HEK293 (cell line): ENCODE measurements around the gene RSPRY1.

Experiments used
- KLF8 ChIP-seq: fragments of 450-650 bp; formaldehyde crosslinking; IDR thresholded peaks from 2 replicates; pipeline ENCODE4 v1.5.1; 2016; ENCODE audit warnings: missing biosample characterization, missing genetic modification characterization
- ZBTB8A ChIP-seq: fragments of 450-650 bp; formaldehyde crosslinking; IDR thresholded peaks from 2 replicates; pipeline ENCODE4 v1.5.1; 2016; ENCODE audit warnings: missing biosample characterization, missing genetic modification characterization
- ZNF10 ChIP-seq: fragments of 450-650 bp; formaldehyde crosslinking; IDR thresholded peaks from 2 replicates; pipeline ENCODE4 v1.5.1; 2017; ENCODE audit warnings: missing biosample characterization, missing genetic modification characterization
- ZNF121 ChIP-seq: fragments of 450-650 bp; formaldehyde crosslinking; IDR thresholded peaks from 2 replicates; pipeline ENCODE4 v1.5.1; 2016; ENCODE audit warnings: missing biosample characterization, missing genetic modification characterization
- ZNF175 ChIP-seq: fragments of 450-650 bp; formaldehyde crosslinking; IDR thresholded peaks from 2 replicates; pipeline ENCODE4 v1.5.1; 2016; ENCODE audit warnings: missing biosample characterization, missing genetic modification characterization
- ZNF777 ChIP-seq: fragments of 450-650 bp; formaldehyde crosslinking; IDR thresholded peaks from 2 replicates; pipeline ENCODE4 v1.5.1; 2017; ENCODE audit warnings: missing biosample characterization, missing genetic modification characterization, borderline replicate concordance
- ZSCAN30 ChIP-seq: fragments of 450-650 bp; IDR thresholded peaks from 2 replicates; pipeline ENCODE4 v1.5.1; 2018; ENCODE audit warnings: missing biosample characterization, mild to moderate bottlenecking, missing genetic modification characterization, moderate library complexity
- TF ChIP-seq, protein P1 (sequence below): fragments of 450-650 bp; formaldehyde crosslinking; IDR thresholded peaks from 2 replicates; pipeline ENCODE4 v1.5.1; 2016; ENCODE audit warnings: missing biosample characterization, missing genetic modification characterization
- TF ChIP-seq, protein P2 (sequence below): fragments of 450-650 bp; formaldehyde crosslinking; IDR thresholded peaks from 2 replicates; pipeline ENCODE4 v1.5.1; 2016; ENCODE audit warnings: missing biosample characterization, missing genetic modification characterization
- TF ChIP-seq, protein P3 (sequence below): fragments of 450-650 bp; formaldehyde crosslinking; IDR thresholded peaks from 2 replicates; pipeline ENCODE4 v1.5.1; 2016; ENCODE audit warnings: missing biosample characterization, missing genetic modification characterization
- TF ChIP-seq, protein P4 (sequence below): fragments of 450-650 bp; IDR thresholded peaks from 2 replicates; pipeline ENCODE4 v1.5.1; 2018; ENCODE audit warnings: missing biosample characterization, missing genetic modification characterization
- TF ChIP-seq, protein P5 (sequence below): fragments of 450-650 bp; formaldehyde crosslinking; IDR thresholded peaks from 2 replicates; pipeline ENCODE4 v1.5.1; 2016; ENCODE audit warnings: missing biosample characterization, missing genetic modification characterization, borderline replicate concordance

DNA sequence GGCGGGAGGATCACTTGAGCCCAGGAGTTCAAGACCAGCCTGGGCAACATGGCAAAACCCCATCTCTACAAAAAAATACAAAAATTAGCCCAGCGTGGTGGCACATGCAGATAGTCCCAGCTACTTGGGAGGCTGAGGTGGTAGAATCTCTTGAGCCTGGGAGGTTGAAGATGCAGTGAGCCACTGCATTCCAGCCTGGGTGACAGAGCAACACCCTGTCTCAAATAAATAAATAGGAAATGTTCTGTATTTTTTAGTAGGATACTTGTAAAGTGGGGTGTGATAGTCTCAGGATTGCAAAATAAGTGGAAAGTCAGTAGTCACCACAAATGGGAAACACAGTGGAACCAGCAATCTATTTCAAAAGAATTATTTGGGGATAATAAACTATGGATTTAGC is 4.0 kb downstream of the RSPRY1 start:
- TF ChIP-seq ZNF175 (tag by site-specific recombination) (no peak), ZBTB8A (tag by site-specific recombination) (no peak), ZNF777 (tag by site-specific recombination) (no peak), KLF8 (no peak), ZSCAN30 (tag by site-specific recombination) (no peak), ZNF10 (tag by site-specific recombination) (no peak), ZNF121 (no peak)
- TF ChIP-seq, protein P1, sequence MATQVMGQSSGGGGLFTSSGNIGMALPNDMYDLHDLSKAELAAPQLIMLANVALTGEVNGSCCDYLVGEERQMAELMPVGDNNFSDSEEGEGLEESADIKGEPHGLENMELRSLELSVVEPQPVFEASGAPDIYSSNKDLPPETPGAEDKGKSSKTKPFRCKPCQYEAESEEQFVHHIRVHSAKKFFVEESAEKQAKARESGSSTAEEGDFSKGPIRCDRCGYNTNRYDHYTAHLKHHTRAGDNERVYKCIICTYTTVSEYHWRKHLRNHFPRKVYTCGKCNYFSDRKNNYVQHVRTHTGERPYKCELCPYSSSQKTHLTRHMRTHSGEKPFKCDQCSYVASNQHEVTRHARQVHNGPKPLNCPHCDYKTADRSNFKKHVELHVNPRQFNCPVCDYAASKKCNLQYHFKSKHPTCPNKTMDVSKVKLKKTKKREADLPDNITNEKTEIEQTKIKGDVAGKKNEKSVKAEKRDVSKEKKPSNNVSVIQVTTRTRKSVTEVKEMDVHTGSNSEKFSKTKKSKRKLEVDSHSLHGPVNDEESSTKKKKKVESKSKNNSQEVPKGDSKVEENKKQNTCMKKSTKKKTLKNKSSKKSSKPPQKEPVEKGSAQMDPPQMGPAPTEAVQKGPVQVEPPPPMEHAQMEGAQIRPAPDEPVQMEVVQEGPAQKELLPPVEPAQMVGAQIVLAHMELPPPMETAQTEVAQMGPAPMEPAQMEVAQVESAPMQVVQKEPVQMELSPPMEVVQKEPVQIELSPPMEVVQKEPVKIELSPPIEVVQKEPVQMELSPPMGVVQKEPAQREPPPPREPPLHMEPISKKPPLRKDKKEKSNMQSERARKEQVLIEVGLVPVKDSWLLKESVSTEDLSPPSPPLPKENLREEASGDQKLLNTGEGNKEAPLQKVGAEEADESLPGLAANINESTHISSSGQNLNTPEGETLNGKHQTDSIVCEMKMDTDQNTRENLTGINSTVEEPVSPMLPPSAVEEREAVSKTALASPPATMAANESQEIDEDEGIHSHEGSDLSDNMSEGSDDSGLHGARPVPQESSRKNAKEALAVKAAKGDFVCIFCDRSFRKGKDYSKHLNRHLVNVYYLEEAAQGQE (tag by site-specific recombination) = no peak
- TF ChIP-seq, protein P2, sequence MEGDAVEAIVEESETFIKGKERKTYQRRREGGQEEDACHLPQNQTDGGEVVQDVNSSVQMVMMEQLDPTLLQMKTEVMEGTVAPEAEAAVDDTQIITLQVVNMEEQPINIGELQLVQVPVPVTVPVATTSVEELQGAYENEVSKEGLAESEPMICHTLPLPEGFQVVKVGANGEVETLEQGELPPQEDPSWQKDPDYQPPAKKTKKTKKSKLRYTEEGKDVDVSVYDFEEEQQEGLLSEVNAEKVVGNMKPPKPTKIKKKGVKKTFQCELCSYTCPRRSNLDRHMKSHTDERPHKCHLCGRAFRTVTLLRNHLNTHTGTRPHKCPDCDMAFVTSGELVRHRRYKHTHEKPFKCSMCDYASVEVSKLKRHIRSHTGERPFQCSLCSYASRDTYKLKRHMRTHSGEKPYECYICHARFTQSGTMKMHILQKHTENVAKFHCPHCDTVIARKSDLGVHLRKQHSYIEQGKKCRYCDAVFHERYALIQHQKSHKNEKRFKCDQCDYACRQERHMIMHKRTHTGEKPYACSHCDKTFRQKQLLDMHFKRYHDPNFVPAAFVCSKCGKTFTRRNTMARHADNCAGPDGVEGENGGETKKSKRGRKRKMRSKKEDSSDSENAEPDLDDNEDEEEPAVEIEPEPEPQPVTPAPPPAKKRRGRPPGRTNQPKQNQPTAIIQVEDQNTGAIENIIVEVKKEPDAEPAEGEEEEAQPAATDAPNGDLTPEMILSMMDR (tag by site-specific recombination) = no peak
- TF ChIP-seq, protein P3, sequence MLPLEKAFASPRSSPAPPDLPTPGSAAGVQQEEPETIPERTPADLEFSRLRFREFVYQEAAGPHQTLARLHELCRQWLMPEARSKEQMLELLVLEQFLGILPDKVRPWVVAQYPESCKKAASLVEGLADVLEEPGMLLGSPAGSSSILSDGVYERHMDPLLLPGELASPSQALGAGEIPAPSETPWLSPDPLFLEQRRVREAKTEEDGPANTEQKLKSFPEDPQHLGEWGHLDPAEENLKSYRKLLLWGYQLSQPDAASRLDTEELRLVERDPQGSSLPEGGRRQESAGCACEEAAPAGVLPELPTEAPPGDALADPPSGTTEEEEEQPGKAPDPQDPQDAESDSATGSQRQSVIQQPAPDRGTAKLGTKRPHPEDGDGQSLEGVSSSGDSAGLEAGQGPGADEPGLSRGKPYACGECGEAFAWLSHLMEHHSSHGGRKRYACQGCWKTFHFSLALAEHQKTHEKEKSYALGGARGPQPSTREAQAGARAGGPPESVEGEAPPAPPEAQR (tag by site-specific recombination) = no peak
- TF ChIP-seq, protein P4, sequence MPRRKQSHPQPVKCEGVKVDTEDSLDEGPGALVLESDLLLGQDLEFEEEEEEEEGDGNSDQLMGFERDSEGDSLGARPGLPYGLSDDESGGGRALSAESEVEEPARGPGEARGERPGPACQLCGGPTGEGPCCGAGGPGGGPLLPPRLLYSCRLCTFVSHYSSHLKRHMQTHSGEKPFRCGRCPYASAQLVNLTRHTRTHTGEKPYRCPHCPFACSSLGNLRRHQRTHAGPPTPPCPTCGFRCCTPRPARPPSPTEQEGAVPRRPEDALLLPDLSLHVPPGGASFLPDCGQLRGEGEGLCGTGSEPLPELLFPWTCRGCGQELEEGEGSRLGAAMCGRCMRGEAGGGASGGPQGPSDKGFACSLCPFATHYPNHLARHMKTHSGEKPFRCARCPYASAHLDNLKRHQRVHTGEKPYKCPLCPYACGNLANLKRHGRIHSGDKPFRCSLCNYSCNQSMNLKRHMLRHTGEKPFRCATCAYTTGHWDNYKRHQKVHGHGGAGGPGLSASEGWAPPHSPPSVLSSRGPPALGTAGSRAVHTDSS (tag by site-specific recombination) = no peak
- TF ChIP-seq, protein P5, sequence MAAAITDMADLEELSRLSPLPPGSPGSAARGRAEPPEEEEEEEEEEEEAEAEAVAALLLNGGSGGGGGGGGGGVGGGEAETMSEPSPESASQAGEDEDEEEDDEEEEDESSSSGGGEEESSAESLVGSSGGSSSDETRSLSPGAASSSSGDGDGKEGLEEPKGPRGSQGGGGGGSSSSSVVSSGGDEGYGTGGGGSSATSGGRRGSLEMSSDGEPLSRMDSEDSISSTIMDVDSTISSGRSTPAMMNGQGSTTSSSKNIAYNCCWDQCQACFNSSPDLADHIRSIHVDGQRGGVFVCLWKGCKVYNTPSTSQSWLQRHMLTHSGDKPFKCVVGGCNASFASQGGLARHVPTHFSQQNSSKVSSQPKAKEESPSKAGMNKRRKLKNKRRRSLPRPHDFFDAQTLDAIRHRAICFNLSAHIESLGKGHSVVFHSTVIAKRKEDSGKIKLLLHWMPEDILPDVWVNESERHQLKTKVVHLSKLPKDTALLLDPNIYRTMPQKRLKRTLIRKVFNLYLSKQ = no peak
